GM18526 (cell line): ENCODE data around the gene MDM4.

Experiments
- POLR2A ChIP-seq: IDR thresholded peaks from 3 replicates; pipeline ENCODE4 v1.6.1; 2011; ENCODE audit not compliant: insufficient read length; ENCODE audit errors: extremely low read depth

MDM4 gene

GRCh38 chr1:204479387-204480136 is 36.6 kb upstream of the MDM4 start:
- TF ChIP-seq POLR2A, result no peak

- no peak for TF ChIP-seq POLR2A
Observed at GRCh38 chr1:204480515-204480914, 35.7 kb upstream of the MDM4 start.

- no peak for TF ChIP-seq POLR2A
Observed at GRCh38 chr1:204483791-204484190, 32.4 kb upstream of the MDM4 start.

GRCh38 chr1:204487256-204487615 is 29.0 kb upstream of the MDM4 start:
- no peak for TF ChIP-seq POLR2A

GRCh38 chr1:204491655-204492054 is 24.6 kb upstream of the MDM4 start:
- no peak for TF ChIP-seq POLR2A

GRCh38 chr1:204493145-204493983 is 22.8 kb upstream of the MDM4 start:
- TF ChIP-seq POLR2A, result no peak

GRCh38 chr1:204493984-204494280 is 22.3 kb upstream of the MDM4 start:
- no peak for TF ChIP-seq POLR2A

- peak; percentile 70 for TF ChIP-seq POLR2A
Observed at GRCh38 chr1:204494281-204495077, 21.7 kb upstream of the MDM4 start, which contains the start of gene PIK3C2B. Gene PIK3C2B (minus strand): TSS chr1:204494805. CDS start chr1:204469802, 25,003 bp downstream.

GRCh38 chr1:204495078-204495753 is 21.0 kb upstream of the MDM4 start:
- TF ChIP-seq POLR2A, result no peak

GRCh38 chr1:204495777-204496176 is 20.4 kb upstream of the MDM4 start:
- no peak for TF ChIP-seq POLR2A

GRCh38 chr1:204498981-204499380 is 17.2 kb upstream of the MDM4 start:
- no peak for TF ChIP-seq POLR2A

GRCh38 chr1:204499511-204500468 is 16.4 kb upstream of the MDM4 start:
- no peak for TF ChIP-seq POLR2A

- no peak for TF ChIP-seq POLR2A
Observed at GRCh38 chr1:204502241-204502640, 14.0 kb upstream of the MDM4 start.
